HG02610 (cell line): ENCODE results near the gene ZNF878.

ENCODE experiments used
- ATAC-seq: cut with Tn5 transposase; IDR thresholded peaks from one replicate; pipeline ENCODE4 v1.9.1; 2021; ENCODE audit warnings: mild to moderate bottlenecking, moderate library complexity; ENCODE audit not compliant: unreplicated experiment

The ZNF878 gene

DNA sequence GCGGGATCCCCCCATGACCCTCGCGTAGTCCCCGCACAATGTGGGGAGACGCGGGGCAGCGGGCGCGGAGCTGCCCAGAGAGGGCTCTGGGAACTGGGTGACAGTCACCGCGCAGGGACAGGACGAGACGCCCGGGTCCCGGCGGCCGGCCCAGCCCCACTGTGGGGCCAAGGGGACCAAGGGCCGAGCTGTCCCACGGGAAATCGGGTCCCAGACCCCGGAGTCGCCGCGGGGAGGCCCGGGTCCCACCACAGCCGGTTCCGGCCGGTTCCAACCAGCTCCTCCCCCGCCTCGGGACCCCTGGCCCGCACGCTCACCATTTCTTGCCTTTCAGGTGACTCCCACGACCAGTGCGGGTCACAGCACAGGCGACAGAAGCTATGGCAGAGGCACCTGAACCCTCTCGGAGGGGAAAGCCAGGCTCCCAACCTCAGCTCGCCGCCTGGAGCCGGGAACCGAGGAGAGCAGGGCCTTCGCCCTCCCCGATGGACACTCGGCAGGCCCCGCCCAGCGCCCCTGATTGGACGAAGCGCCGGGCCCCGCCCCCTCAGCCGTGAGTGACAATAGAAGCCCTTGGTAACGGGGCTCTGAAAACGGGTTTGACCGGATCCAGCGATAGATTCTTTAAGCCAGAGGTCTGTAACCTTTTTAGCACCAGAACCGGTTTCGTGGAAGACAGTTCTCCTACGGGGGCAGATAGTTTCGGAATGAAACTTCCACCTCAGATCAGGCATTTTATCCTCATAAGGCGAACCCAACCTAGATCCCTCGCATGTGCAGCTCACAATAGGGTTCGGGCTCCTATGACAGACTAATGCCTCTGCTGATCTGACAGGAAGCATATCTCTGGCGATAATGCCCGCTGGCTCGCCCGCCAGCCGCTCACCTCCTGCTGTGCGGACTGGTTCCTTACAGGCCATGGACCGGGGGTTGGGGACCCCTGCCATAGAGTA, 17.3 kb downstream of the ZNF878 start, which contains the start of gene ZNF433:
Gene ZNF433 (minus strand): TSS at position 460 of the 953 bp plus-strand sequence. CDS start 140 bp downstream, at position 320.
- ATAC-seq: peak; percentile 84

- ATAC-seq: no peak
Measured at GRCh38 chr19:12034620-12035019, 18.1 kb downstream of the ZNF878 start.

GRCh38 chr19:12034198-12034597, 18.6 kb downstream of the ZNF878 start:
- no peak for ATAC-seq

- ATAC-seq: no peak
Measured at GRCh38 chr19:12015753-12016116, 37.0 kb downstream of the ZNF878 start.

GRCh38 chr19:12015015-12015752, 37.6 kb downstream of the ZNF878 start:
- ATAC-seq: no peak

DNA sequence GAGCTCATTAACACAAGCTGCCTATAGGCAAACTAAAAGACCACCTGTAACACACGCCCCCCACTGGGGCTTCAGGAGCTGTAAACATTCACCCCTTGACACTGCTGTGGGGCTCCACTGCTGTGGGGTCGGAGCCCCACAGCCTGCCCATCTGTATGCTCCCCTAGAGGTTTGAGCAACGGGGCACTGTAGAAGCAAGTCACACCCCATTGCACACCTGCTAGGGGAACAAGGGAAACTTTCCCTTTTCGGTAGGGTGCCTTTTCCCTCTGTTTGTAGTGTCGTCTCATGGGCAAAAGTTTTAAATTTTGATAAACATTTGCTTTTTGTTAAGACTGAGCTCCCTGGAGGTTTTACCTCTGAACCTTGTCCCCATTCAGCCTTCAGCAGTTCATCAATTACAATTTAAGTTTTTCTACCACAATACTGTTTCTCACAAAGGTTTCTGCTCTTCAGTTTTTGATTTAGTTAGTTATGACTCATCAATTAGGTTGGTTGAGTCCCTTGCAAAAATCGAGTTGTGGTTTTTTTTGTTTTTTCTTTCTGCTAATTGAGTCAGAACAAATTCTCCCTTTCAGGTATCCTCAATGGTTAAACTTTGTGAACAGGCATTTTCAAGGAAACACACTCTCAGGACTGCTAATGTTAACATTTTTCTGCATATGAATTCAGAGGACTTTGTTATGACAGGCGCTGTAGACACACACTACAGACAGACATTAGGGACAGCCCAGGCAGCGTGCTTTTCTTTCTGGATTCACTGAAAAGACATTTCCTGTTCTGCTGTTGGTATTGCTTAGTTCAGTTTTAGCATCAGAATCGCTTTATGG, 52.4 kb downstream of the ZNF878 start:
- ATAC-seq: peak; percentile 67

DNA sequence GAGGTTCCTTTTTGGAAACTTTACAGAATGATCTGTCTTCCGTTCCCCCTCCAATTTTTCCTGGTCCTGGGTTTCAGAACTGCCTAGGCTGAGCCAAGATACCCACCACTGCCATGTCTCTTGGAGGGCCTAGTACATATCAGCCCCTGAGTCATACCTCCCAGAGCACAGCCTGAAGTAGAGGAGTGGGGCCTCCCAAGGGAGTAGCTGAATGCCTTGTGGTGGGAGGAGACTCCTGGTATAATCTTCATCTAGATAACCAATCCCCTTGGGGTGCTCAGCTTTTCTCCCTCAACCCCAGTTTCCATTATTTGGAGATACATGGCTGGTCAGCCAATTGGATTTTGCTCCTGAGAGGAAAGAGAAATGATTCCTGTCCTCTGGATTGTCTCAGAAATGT, 57.6 kb downstream of the ZNF878 start:
- no peak for ATAC-seq
